ENCODE data around the gene RIPK3.

DNA sequence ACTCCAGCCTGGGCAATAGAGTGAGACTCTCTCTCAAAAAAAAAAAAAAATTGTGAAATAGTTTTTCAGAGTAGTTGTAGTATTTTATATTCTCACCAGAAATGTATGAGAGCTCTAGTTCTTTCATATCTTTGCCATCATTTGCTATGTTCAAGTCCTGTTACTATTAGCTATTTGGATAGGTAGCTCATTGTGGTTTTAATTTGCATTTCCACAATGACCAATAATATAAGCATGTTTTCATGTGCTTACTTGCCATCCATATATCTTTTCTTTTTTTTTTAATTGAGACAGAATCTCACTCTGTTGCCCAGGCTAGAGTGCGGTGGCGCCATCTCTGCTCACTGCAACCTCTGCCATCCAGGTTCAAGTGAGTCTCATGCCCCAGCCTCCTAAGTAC is 8.4 kb upstream of the RIPK3 start:
- TF ChIP-seq CBX2 (IDR thresholded peaks at IDR 0.05; ENCODE audit: borderline replicate concordance, low read depth): no peak
- TF ChIP-seq HOXA7 (CRISPR knock-in tag; IDR thresholded peaks at IDR 0.05): no peak
- TF ChIP-seq CTCF (IDR thresholded peaks at IDR 0.05): no peak
- no peak for TF ChIP-seq EP300 (IDR thresholded peaks at IDR 0.05)
- TF ChIP-seq, protein P1, sequence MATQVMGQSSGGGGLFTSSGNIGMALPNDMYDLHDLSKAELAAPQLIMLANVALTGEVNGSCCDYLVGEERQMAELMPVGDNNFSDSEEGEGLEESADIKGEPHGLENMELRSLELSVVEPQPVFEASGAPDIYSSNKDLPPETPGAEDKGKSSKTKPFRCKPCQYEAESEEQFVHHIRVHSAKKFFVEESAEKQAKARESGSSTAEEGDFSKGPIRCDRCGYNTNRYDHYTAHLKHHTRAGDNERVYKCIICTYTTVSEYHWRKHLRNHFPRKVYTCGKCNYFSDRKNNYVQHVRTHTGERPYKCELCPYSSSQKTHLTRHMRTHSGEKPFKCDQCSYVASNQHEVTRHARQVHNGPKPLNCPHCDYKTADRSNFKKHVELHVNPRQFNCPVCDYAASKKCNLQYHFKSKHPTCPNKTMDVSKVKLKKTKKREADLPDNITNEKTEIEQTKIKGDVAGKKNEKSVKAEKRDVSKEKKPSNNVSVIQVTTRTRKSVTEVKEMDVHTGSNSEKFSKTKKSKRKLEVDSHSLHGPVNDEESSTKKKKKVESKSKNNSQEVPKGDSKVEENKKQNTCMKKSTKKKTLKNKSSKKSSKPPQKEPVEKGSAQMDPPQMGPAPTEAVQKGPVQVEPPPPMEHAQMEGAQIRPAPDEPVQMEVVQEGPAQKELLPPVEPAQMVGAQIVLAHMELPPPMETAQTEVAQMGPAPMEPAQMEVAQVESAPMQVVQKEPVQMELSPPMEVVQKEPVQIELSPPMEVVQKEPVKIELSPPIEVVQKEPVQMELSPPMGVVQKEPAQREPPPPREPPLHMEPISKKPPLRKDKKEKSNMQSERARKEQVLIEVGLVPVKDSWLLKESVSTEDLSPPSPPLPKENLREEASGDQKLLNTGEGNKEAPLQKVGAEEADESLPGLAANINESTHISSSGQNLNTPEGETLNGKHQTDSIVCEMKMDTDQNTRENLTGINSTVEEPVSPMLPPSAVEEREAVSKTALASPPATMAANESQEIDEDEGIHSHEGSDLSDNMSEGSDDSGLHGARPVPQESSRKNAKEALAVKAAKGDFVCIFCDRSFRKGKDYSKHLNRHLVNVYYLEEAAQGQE (IDR thresholded peaks at IDR 0.05): no peak
- no peak for TF ChIP-seq JUN (IDR thresholded peaks at IDR 0.05)
- no peak for TF ChIP-seq SREBF2 (IDR thresholded peaks at IDR 0.05)
- no peak for TF ChIP-seq GATA3 (IDR thresholded peaks at IDR 0.05; ENCODE audit: borderline replicate concordance)
